Measurements from ENCODE around the gene MFN2. TPM values are rescaled to one million over a fixed set of nuclear protein-coding genes. Genes with fewer than 3 reads are reported as not detected.
"Not testable (repeated sequence)": the region's sequence is repeated elsewhere in the genome, so short reads cannot be mapped to it uniquely, and the experiment has no call there.

MFN2 gene
- total and polyA plus RNA-seq, 9 of the 15 experiments (the other 6 are each of a cell fraction or from before 2014, with no cell fraction given): 10.5 to 158 (median 87.1) TPM

- H3K9ac ChIP-seq (ENCODE audit: insufficient read depth in 1 of 2, low read depth in 2 of 2, low read length in 2 of 2); H3K27ac ChIP-seq (ENCODE audit: extremely low read depth, low read depth, low read length); DNase-seq (ENCODE audit: extremely low read depth in 1 of 4, low spot score in 3 of 4); intact Hi-C loops (cut with micrococcal nuclease); H3K4me3 ChIP-seq; in situ Hi-C loops (cut with MboI); H3K9me3 ChIP-seq (replicated peaks; ENCODE audit: control insufficient read depth, insufficient read depth, low read depth, low read length); FAIRE-seq; BruUV-seq (replicated peaks); H3K27me3 ChIP-seq (ENCODE audit: control insufficient read depth in 2 of 2, insufficient read depth in 2 of 2, low read length in 2 of 2); CTCF ChIA-PET (ENCODE audit: low intra/inter-chr PET ratio); H3K9me1 ChIP-seq (ENCODE audit: control insufficient read depth, insufficient read depth, low read length); H2AFZ ChIP-seq (ENCODE audit: low read depth, low read length); H3K4me2 ChIP-seq (ENCODE audit: insufficient read depth, low read length); H4K20me1 ChIP-seq (replicated peaks; ENCODE audit: control insufficient read depth, insufficient read depth, low read length); POLR2A ChIA-PET; ATAC-seq: not testable (repeated sequence)
- peaks cover 34 to 44% of the 10 kb centered on the region in 2 experiments for H3K4me1 ChIP-seq (replicated peaks in 1 of 2; ENCODE audit: control insufficient read depth in 2 of 2, insufficient read depth in 2 of 2, low read length in 2 of 2)
- WGBS (ENCODE audit: insufficient coverage, low coverage, missing lambda C conversion rate): 80% methylated on average over 1 of the region's 33 CpGs
- peak; percentile 24; the same call in 1 of the 2 replicates for TF ChIP-seq POLR2G (IDR thresholded peaks at IDR 0.05; ENCODE audit: low read depth, low read length)
- H3K36me3 ChIP-seq (ENCODE audit: control insufficient read depth, insufficient read depth, low read length): peaks cover 88% of the 10 kb centered on the region
- peaks cover 11% of the 10 kb centered on the region for H3K79me2 ChIP-seq (ENCODE audit: control insufficient read depth, insufficient read depth, low read length)
Measured at GRCh38 chr1:12008355-12008754, 28.1 kb downstream of the MFN2 start.

GRCh38 chr1:12009318-12009947 lies 29.2 kb downstream of the MFN2 start:
- FAIRE-seq (no peak), DNase-seq (ENCODE audit: extremely low read depth in 1 of 4, low spot score in 3 of 4) (no peak), ATAC-seq (no peak)
- Histone ChIP-seq H3K4me3 (no peak overlapping the region), H3K36me3 (ENCODE audit: control insufficient read depth, insufficient read depth, low read length) (peaks cover 85% of the 10 kb centered on the region), H3K4me1 (replicated peaks in 1 of 2; ENCODE audit: control insufficient read depth in 2 of 2, insufficient read depth in 2 of 2, low read length in 2 of 2) (peaks cover 45 to 51% of the 10 kb centered on the region in 2 experiments), H3K9me1 (ENCODE audit: control insufficient read depth, insufficient read depth, low read length) (peaks cover 3% of the 10 kb centered on the region), H3K27ac (ENCODE audit: extremely low read depth, low read depth, low read length) (no peak overlapping the region), H3K27me3 (ENCODE audit: control insufficient read depth in 2 of 2, insufficient read depth in 2 of 2, low read length in 2 of 2) (no peaks in the 10 kb centered on the region), H3K9ac (ENCODE audit: insufficient read depth in 1 of 2, low read depth in 2 of 2, low read length in 2 of 2) (peak overlapping the region in 1 of 2 experiments; percentile 55; a peak in 2 of 4 replicates), H2AFZ (ENCODE audit: low read depth, low read length) (no peak overlapping the region), H3K4me2 (ENCODE audit: insufficient read depth, low read length) (no peak overlapping the region), H4K20me1 (replicated peaks; ENCODE audit: control insufficient read depth, insufficient read depth, low read length) (no peaks in the 10 kb centered on the region), H3K79me2 (ENCODE audit: control insufficient read depth, insufficient read depth, low read length) (peaks cover 11% of the 10 kb centered on the region), H3K9me3 (replicated peaks; ENCODE audit: control insufficient read depth, insufficient read depth, low read depth, low read length) (no peaks in the 10 kb centered on the region)
- WGBS (ENCODE audit: insufficient coverage, low coverage, missing lambda C conversion rate): 86% methylated on average over 9 of the region's 9 CpGs
- TF ChIP-seq FUS (optimal IDR thresholded peaks at IDR 0.05; ENCODE audit: low read depth, low read length) (no peak), TSHZ1 (CRISPR knock-in tag; IDR thresholded peaks at IDR 0.05) (no peak), TOE1 (IDR thresholded peaks at IDR 0.05; ENCODE audit: borderline replicate concordance) (no peak), TOE1 (CRISPR knock-in tag; IDR thresholded peaks at IDR 0.05; ENCODE audit: borderline replicate concordance, low read depth) (no peak), PRPF4 (IDR thresholded peaks at IDR 0.05; ENCODE audit: insufficient read depth, low read depth, low read length, poor library complexity, severe bottlenecking) (no peak), HDAC6 (IDR thresholded peaks at IDR 0.05; ENCODE audit: low read depth, low read length) (no peak), MAFG (tag; conservative IDR thresholded peaks at IDR 0.05) (no peak), TGIF2 (CRISPR knock-in tag; IDR thresholded peaks at IDR 0.05) (no peak), RBM22 (IDR thresholded peaks at IDR 0.05; ENCODE audit: low read depth, low read length, poor library complexity, severe bottlenecking) (no peak)
- in situ Hi-C loops (cut with MboI) (no loop called here), intact Hi-C loops (cut with micrococcal nuclease) (no loop called here)
- POLR2A ChIA-PET: interaction anchor here (0.6 to 3.9 kb wide), 5 partner anchors 10 to 101 kb away, joined by 3 to 38 read pairs (median 11); partner anchors contain the start of gene MIIP
- BruUV-seq (replicated peaks): no TSS peak
- CTCF ChIA-PET (ENCODE audit: low intra/inter-chr PET ratio): no interaction called here
